Stimulated activated CD4-positive, alpha-beta T cell treated with anti-CD3 and anti-CD28 coated beads, TNF-alpha, amount 100 ng/mL, for 48 hours (primary cell): ENCODE results near the gene PPP1R10.

Source experiments
- DNase-seq, 3 donors: peaks; one replicate each; pipeline ENCODE4 v3.0.0-alpha.2; 2020; ENCODE audit warnings: low read depth in 3 of 3

The PPP1R10 gene

GRCh38 chr6:30598912-30599624 is 18.0 kb downstream of the PPP1R10 start:
- DNase-seq: no peak

- DNase-seq: peak; percentile 57 to 76 (median 62)
These were observed 19.5 kb downstream of the PPP1R10 start for GRCh38 chr6:30597315-30598144.

GRCh38 chr6:30592287-30592686 is 24.8 kb downstream of the PPP1R10 start:
- DNase-seq: no peak

- no peak for DNase-seq
These were observed 26.0 kb downstream of the PPP1R10 start for GRCh38 chr6:30591008-30591407.

DNA sequence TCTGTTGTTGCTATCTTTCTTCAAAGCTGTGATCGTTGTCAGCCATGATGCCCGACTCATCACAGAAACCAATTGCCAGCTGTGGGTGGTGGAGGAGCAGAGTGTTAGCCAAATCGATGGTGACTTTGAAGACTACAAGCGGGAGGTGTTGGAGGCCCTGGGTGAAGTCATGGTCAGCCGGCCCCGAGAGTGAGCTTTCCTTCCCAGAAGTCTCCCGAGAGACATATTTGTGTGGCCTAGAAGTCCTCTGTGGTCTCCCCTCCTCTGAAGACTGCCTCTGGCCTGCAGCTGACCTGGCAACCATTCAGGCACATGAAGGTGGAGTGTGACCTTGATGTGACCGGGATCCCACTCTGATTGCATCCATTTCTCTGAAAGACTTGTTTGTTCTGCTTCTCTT is 26.5 kb downstream of the PPP1R10 start:
- no peak for DNase-seq

DNA sequence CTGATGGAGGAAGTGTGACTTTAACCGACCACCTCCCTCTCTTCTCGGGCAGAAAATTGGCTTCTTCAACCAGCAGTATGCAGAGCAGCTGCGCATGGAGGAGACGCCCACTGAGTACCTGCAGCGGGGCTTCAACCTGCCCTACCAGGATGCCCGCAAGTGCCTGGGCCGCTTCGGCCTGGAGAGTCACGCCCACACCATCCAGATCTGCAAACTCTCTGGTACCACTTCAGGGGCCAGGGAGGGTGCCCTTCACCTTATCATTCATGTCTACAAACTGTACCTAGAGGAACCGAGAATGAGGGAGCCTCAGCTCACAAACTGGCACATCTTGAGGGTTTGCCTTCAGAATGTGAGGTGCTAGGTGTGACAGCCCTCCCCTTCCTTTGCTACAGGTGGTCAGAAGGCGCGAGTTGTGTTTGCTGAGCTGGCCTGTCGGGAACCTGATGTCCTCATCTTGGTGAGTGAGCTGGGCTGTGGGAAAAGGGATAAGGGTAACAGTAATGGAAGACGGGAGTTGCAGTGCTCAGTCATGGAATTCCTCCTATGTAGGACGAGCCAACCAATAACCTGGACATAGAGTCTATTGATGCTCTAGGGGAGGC is 27.2 kb downstream of the PPP1R10 start:
- no peak for DNase-seq

DNA sequence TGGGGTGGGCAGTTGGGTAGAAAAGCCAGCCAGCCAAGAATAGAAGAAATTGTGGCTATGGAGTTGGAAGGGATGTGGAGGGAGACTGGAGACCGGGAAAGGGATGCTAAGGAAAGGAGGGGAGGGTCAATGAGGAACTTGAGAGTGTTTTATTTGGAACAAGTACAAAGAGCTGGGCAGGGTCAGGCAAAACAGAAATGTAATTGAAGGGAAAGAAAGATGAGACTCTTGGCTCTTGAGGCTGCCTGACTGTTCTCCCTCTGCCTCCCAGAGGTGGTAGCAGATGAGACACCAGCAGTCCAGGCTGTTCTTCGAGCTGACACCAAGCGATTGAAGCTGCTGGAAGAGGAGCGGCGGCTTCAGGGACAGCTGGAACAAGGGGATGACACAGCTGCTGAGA is 33.1 kb downstream of the PPP1R10 start:
- no peak for DNase-seq

- no peak for DNase-seq
These were observed 39.0 kb downstream of the PPP1R10 start for GRCh38 chr6:30578051-30578450.

- no peak for DNase-seq
These were observed 43.9 kb downstream of the PPP1R10 start for GRCh38 chr6:30573113-30573512.

DNA sequence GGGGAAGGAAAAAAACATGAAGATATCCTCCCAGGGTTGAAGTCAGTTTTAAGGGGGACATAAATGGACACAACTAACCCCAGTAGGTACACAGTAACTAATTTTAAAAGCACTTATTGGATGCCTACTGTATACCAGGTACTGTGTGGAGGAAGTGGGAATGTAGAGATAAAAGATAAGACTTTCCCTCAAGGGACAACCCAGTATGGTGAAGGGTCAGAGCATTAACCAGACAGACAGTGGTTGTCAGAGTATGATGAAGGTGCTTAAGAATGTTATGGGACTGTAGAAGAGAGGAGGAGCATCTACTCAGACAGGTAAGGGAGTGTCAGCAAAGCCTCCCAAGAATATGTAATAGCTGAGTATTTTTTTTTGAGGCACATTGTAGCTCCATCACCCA is 44.9 kb downstream of the PPP1R10 start:
- no peak for DNase-seq

DNA sequence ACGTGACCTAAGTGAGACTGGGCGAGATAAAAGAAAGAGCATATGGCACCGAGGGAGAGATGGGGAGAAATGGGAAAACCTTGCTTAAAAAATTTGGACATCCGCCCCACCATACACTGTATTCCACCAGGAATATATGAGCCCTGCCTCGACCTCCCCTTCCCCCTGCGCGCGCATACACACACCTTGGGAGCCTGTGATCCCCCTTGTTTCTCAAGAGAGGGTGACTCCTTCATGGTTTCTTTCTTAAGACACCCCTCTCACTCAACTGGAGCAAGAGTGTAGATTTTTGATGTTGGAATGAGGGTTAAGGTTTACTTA is 45.3 kb downstream of the PPP1R10 start:
- DNase-seq: no peak

GRCh38 chr6:30571075-30571761 is 45.8 kb downstream of the PPP1R10 start, which contains the start of gene ABCF1:
Gene ABCF1 (plus strand): TSS chr6:30571442. CDS start chr6:30571488, 46 bp downstream.
- peak; percentile 98 to 100 (median 99) for DNase-seq

- DNase-seq: peak in 1 of 3 donors; percentile 10
These were observed 46.3 kb downstream of the PPP1R10 start for GRCh38 chr6:30570740-30571074.

- no peak for DNase-seq
These were observed 46.8 kb downstream of the PPP1R10 start for GRCh38 chr6:30570263-30570662.

- DNase-seq: peak in 2 of 3 donors; percentile 27 to 39
These were observed 48.8 kb downstream of the PPP1R10 start for GRCh38 chr6:30568245-30568644.

GRCh38 chr6:30565772-30566171 is 51.3 kb downstream of the PPP1R10 start:
- DNase-seq: no peak

DNA sequence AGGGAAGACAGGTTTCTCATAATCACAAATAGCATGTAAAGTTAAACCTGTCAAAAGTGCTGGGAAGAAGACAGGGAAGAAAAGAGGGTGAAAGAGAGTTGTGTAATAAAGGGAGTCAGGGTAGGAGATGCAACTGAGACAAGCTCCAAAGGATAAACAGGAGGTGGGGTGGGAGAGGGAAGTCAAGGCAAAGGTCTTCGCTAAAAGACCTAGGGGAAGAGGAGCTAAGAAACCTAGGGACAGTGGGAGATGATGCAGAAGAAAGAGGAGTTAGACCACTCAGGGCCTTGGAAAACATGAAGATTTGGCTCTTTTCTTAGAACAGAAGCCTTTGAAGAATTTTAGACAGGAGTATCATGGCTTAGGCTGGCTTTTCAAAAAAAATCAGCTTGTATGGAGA is 52.9 kb downstream of the PPP1R10 start:
- DNase-seq: no peak

GRCh38 chr6:30562470-30563425 is 54.3 kb downstream of the PPP1R10 start:
- no peak for DNase-seq

DNA sequence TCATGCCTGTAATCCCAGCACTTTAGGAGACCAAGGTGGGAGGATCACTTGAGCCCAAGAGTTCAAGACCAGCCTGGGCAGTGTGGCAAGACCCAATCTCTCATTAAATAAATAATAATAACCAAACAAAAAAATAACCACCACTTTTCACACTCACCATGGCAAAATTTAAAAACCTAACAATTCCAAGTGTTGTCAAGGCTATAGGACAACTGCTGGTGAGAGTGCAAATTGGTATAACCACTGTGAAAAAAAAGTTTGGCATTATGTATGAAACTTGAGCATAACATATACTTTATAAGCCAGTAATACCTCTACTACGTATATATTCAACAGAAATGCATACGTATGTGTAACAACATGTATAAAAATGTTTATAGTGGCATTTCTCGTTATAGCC is 56.1 kb downstream of the PPP1R10 start:
- DNase-seq: no peak

DNA sequence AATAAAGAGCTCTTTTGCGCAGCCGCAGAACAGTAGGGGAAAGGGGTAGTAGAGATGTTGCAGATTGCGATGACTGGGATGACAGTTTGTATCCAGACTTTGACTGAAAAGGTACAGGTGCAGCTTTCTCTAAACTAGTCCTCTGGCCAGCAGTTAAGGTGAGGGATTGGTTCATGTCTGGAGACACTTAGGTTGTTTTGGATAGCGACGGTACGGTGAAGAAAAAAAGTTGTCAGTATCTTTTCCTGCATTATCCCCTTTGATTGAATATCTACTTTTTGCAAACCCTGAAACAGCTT is 59.4 kb downstream of the PPP1R10 start:
- DNase-seq: peak in 1 of 3 donors; percentile 65
